Endothelial cell of umbilical vein (primary cell): ENCODE data around the gene OTUB1. TPM values are rescaled to one million over a fixed set of nuclear protein-coding genes. Genes with fewer than 3 reads are reported as not detected.

ENCODE experiments used
- BruUV-seq: library from RNA; stranded (reverse); fragments of 400-500 nt; replicated peaks from 2 replicates; lab custom pipeline; 2021; lab: Mats Ljungman, UMichigan
- CTCF ChIA-PET: fragments of 300-600, 350-600 bp; sonication (Branson Sonifier 250); formaldehyde crosslinking; loops from one replicate; lab custom pipeline; 2021; ENCODE audit warnings: antibody characterized with exemption, inconsistent platforms; lab: Charles Lee
- POLR2A ChIA-PET: fragments of 300-600, 350-600 bp; sonication (Branson Sonifier 250); formaldehyde crosslinking; loops from one replicate; lab custom pipeline; 2021; ENCODE audit warnings: antibody characterized with exemption, inconsistent platforms; lab: Charles Lee
- DNase-seq: peaks from one replicate; pipeline ENCODE4 v3.0.0-alpha.2; 2011; ENCODE audit warnings: low read depth, low spot score
- FAIRE-seq: peaks from 2 replicates; lab custom pipeline; 2011; peaks lifted over from hg19 to GRCh38; lab: Jason Lieb, UNC
- H2AFZ ChIP-seq: 2 replicates; pipeline ENCODE4 v1.6.0; 2012; ENCODE audit warnings: low read depth, low read length, control low read depth, inconsistent platforms
- H3K27ac ChIP-seq: 2 replicates; pipeline ENCODE4 v1.5.1; 2011; ENCODE audit warnings: low read depth, mild to moderate bottlenecking, control low read depth, low read length, moderate library complexity; ENCODE audit not compliant: insufficient read depth
- H3K27me3 ChIP-seq, 2 experiments: 2 replicates each; pipeline versions ENCODE4 v1.6.0 to v1.6.1; 2011; ENCODE audit warnings: low read length in 2 of 2, mixed read lengths in 1 of 2; ENCODE audit not compliant: control insufficient read depth in 2 of 2, insufficient read depth in 2 of 2
- H3K36me3 ChIP-seq, 2 experiments: 2 replicates in 1 of 2; 3 replicates in 1 of 2; pipeline ENCODE4 v1.5.1; 2011; ENCODE audit warnings: low read length in 2 of 2, mild to moderate bottlenecking in 1 of 2, moderate library complexity in 1 of 2; ENCODE audit not compliant: control insufficient read depth in 2 of 2, insufficient read depth in 2 of 2; ENCODE audit errors: extremely low read depth in 1 of 2
- H3K4me1 ChIP-seq: 3 replicates; pipeline ENCODE4 v1.5.1; 2011; ENCODE audit warnings: mild to moderate bottlenecking, low read length; ENCODE audit not compliant: control insufficient read depth, insufficient read depth; ENCODE audit errors: extremely low read depth
- H3K4me2 ChIP-seq: 2 replicates; pipeline ENCODE4 v1.6.1; 2011; ENCODE audit warnings: low read length, control low read depth, mixed read lengths; ENCODE audit not compliant: insufficient read depth
- H3K4me3 ChIP-seq, 3 experiments: fragments of 200-600 bp in 1 of 3; sonication (generic), shearing (Covaris generic) in 1 of 3; replicated peaks in 1 of 3; 2 replicates each; pipeline ENCODE4 v1.5.1; 2011 to 2016; ENCODE audit warnings: control low read depth in 3 of 3, low read length in 3 of 3, mild to moderate bottlenecking in 2 of 3, inconsistent platforms in 1 of 3, low read depth in 1 of 3, moderate library complexity in 1 of 3; ENCODE audit not compliant: insufficient read depth in 1 of 3
- H3K79me2 ChIP-seq: 2 replicates; pipeline ENCODE4 v1.6.0; 2012; ENCODE audit warnings: low read length, inconsistent platforms; ENCODE audit not compliant: control insufficient read depth, insufficient read depth
- H3K9ac ChIP-seq: replicated peaks from 2 replicates; pipeline ENCODE3; 2011; ENCODE audit warnings: low read length, control low read depth; ENCODE audit not compliant: insufficient read depth; ENCODE audit errors: extremely low read depth
- H3K9me1 ChIP-seq: replicated peaks from 3 replicates; pipeline ENCODE4 v1.6.0; 2011; ENCODE audit warnings: mild to moderate bottlenecking, low read length; ENCODE audit not compliant: control insufficient read depth, insufficient read depth; ENCODE audit errors: extremely low read depth
- H3K9me3 ChIP-seq: replicated peaks from 2 replicates; pipeline ENCODE4 v1.5.1; 2012; ENCODE audit warnings: low read length, inconsistent platforms; ENCODE audit not compliant: control insufficient read depth, insufficient read depth
- H4K20me1 ChIP-seq: replicated peaks from 2 replicates; pipeline ENCODE3; 2011; ENCODE audit warnings: mild to moderate bottlenecking, low read length; ENCODE audit not compliant: control insufficient read depth, insufficient read depth; ENCODE audit errors: extremely low read depth
- CTCF ChIP-seq, 2 donors: IDR thresholded peaks; 1 replicate in 1 of 2; 2 replicates in 1 of 2; pipeline ENCODE4 v1.5.1; 2011; ENCODE audit warnings: low read length in 2 of 2, mild to moderate bottlenecking in 2 of 2, moderate library complexity in 2 of 2, control low read depth in 1 of 2, inconsistent platforms in 1 of 2, low read depth in 1 of 2; ENCODE audit not compliant: insufficient read depth in 1 of 2; ENCODE audit errors: extremely low read depth in 1 of 2
- EZH2 ChIP-seq: IDR thresholded peaks from 2 replicates; pipeline ENCODE4 v1.6.1; 2012; ENCODE audit warnings: borderline replicate concordance, low read depth, mild to moderate bottlenecking, moderate library complexity, low read length, inconsistent platforms; ENCODE audit not compliant: severe bottlenecking
- FOS ChIP-seq: IDR thresholded peaks from 2 replicates; pipeline ENCODE4 v1.6.1; 2011; ENCODE audit warnings: mild to moderate bottlenecking, low read length, moderate library complexity, borderline replicate concordance; ENCODE audit not compliant: insufficient read depth
- GATA2 ChIP-seq: IDR thresholded peaks from 2 replicates; pipeline ENCODE4 v1.7.0; 2011; ENCODE audit warnings: low read depth, mild to moderate bottlenecking, moderate library complexity, mixed read lengths, low read length; ENCODE audit not compliant: insufficient read length, insufficient read depth
- JUN ChIP-seq: IDR thresholded peaks from 2 replicates; pipeline ENCODE4 v1.6.1; 2011; ENCODE audit warnings: borderline replicate concordance, low read depth; ENCODE audit not compliant: insufficient read length, insufficient read depth
- MYC ChIP-seq: IDR thresholded peaks from one replicate; pipeline ENCODE4 v1.6.1; 2011; ENCODE audit warnings: mild to moderate bottlenecking, low read depth, low read length
- POLR2A ChIP-seq: IDR thresholded peaks from 2 replicates; pipeline ENCODE4 v1.6.1; 2012; ENCODE audit warnings: low read depth, mild to moderate bottlenecking, control low read depth, low read length
- POLR2AphosphoS5 ChIP-seq: IDR thresholded peaks from 2 replicates; pipeline ENCODE4 v1.6.1; 2012; ENCODE audit warnings: low read depth, mild to moderate bottlenecking, control low read depth, low read length, moderate library complexity; ENCODE audit not compliant: insufficient read depth
- dilution Hi-C: fragments of 300-500 bp; cut with MboI; formaldehyde crosslinking; loops from one replicate; pipeline ENCODE4 v1.15.0; 2019; ENCODE audit warnings: low sequenced_read_pairs; ENCODE audit not compliant: extremely low pct_ligation_motif_present
- intact Hi-C: fragments of 100-400 bp; cut with micrococcal nuclease; formaldehyde crosslinking; loops from one replicate; pipeline ENCODE4 v1.10.0; 2022
- polyA plus RNA-seq, 4 experiments: library from polyadenylated mRNA; depleted of rRNA in 3 of 4; stranded (reverse) in 3 of 4; unstranded in 1 of 4; fragments of >200 nt; gene quantifications; 2 replicates each; pipeline versions ENCODE4 v1.2.1 to v1.2.3, GENCODE V29; 2011 to 2012; ENCODE audit warnings: missing spikeins in 1 of 4
- total RNA-seq: library from RNA; stranded (reverse); gene quantifications from 2 replicates; pipeline ENCODE4 v1.2.3, GENCODE V29; 2021
- TF ChIP-seq, protein P1 (sequence below): IDR thresholded peaks from 2 replicates; pipeline ENCODE4 v1.6.1; 2011; ENCODE audit not compliant: insufficient read depth, insufficient read length

OTUB1 gene
- total and polyA plus RNA-seq, 2 donors (not counting 3 experiments of a cell fraction or from before 2014, with no cell fraction given), result 81.9 to 256 TPM

GRCh38 chr11:64036087-64037026 lies 50.1 kb downstream of the OTUB1 start:
- no peak for FAIRE-seq
- dilution Hi-C loops, result no loop called here

GRCh38 chr11:64037027-64037634 lies 50.9 kb downstream of the OTUB1 start:
- Histone ChIP-seq H3K9me1 (no peaks in the 10 kb centered on the region), H2AFZ (no peak overlapping the region), H3K4me2 (no peak overlapping the region), H3K9ac (no peak overlapping the region), H3K79me2 (no peaks in the 10 kb centered on the region), H4K20me1 (no peaks in the 10 kb centered on the region), H3K27ac (no peak overlapping the region), H3K36me3 (no peaks in the 10 kb centered on the region), H3K27me3 (peaks cover 27 to 37% of the 10 kb centered on the region in 2 experiments), H3K9me3 (no peaks in the 10 kb centered on the region), H3K4me3 (no peak overlapping the region), H3K4me1 (no peaks in the 10 kb centered on the region)
- BruUV-seq, result no TSS peak
- dilution Hi-C loops, result no loop called here
- FAIRE-seq (no peak), DNase-seq (no peak)
- CTCF ChIA-PET, result interaction anchor here (0.9 to 2.1 kb wide), 5 partner anchors 21 to 116 kb away, joined by 3 to 4 read pairs (median 3); no protein-coding TSS in a partner anchor
- no peak for TF ChIP-seq JUN
- TF ChIP-seq, protein P1, sequence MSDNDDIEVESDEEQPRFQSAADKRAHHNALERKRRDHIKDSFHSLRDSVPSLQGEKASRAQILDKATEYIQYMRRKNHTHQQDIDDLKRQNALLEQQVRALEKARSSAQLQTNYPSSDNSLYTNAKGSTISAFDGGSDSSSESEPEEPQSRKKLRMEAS, result no peak
- TF ChIP-seq EZH2, result no peak
- no peak for TF ChIP-seq CTCF (IDR thresholded peaks at IDR 0.05; ENCODE audit: extremely low read depth in 1 of 2, insufficient read depth in 1 of 2, low read depth in 1 of 2, low read length in 2 of 2)
- TF ChIP-seq POLR2A, result no peak
- no peak for TF ChIP-seq MYC
- TF ChIP-seq FOS, result no peak
- TF ChIP-seq GATA2, result no peak
- TF ChIP-seq POLR2AphosphoS5, result no peak
- POLR2A ChIA-PET, result interaction anchor here (0.5 kb wide), 1 partner anchor 22 kb away, joined by 3 read pairs; no protein-coding TSS in a partner anchor
- intact Hi-C loops, result no loop called here

More at GRCh38 chr11:64036087-64037026, 50.1 kb downstream of the OTUB1 start:
- POLR2A ChIA-PET, result interaction anchor here (0.5 kb wide), 1 partner anchor 23 kb away, joined by 3 read pairs; no protein-coding TSS in a partner anchor
- H3K79me2 ChIP-seq, result no peaks in the 10 kb centered on the region
- DNase-seq, result no peak
- peaks cover 27 to 37% of the 10 kb centered on the region in 2 experiments for H3K27me3 ChIP-seq
- H3K4me2 ChIP-seq, result no peak overlapping the region
- no TSS peak for BruUV-seq
- no peak overlapping the region for H2AFZ ChIP-seq
- no peaks in the 10 kb centered on the region for H3K9me3 ChIP-seq
- H3K9ac ChIP-seq, result no peak overlapping the region
- H3K4me1 ChIP-seq, result no peaks in the 10 kb centered on the region
- TF ChIP-seq MYC (no peak), EZH2 (peak; percentile 97)
- H3K4me3 ChIP-seq, result peak overlapping the region in 1 of 3 experiments; percentile 5
- H3K27ac ChIP-seq, result no peak overlapping the region
- CTCF ChIA-PET, result interaction anchor here (0.9 to 2.1 kb wide), 5 partner anchors 20 to 117 kb away, joined by 3 to 4 read pairs (median 3); no protein-coding TSS in a partner anchor
- intact Hi-C loops, result no loop called here
- H3K36me3 ChIP-seq, result no peaks in the 10 kb centered on the region
- no peaks in the 10 kb centered on the region for H4K20me1 ChIP-seq
- no peaks in the 10 kb centered on the region for H3K9me1 ChIP-seq
